ENCODE data around the gene PHF14.

GRCh38 chr7:10934292-10934691, 39.4 kb upstream of the PHF14 start:
- no peak for TF ChIP-seq CTCF (IDR thresholded peaks at IDR 0.05)
- TF ChIP-seq POLR2A (IDR thresholded peaks at IDR 0.05) = no peak

Data from body of pancreas (tissue), 4 donors.